GM18505 (cell line): ENCODE data around the gene CLEC4E.
"Not testable (repeated sequence)": the region's sequence is repeated elsewhere in the genome, so short reads cannot be mapped to it uniquely, and the experiment has no call there.

Experiments
- ATAC-seq: cut with Tn5 transposase; IDR thresholded peaks from one replicate; pipeline ENCODE4 v1.9.1; 2021; ENCODE audit not compliant: unreplicated experiment
- POLR2A ChIP-seq: IDR thresholded peaks from 4 replicates; pipeline ENCODE4 v1.6.1; 2011; ENCODE audit warnings: borderline replicate concordance; ENCODE audit not compliant: insufficient read depth, insufficient read length; ENCODE audit errors: extremely low read depth

CLEC4E gene

DNA sequence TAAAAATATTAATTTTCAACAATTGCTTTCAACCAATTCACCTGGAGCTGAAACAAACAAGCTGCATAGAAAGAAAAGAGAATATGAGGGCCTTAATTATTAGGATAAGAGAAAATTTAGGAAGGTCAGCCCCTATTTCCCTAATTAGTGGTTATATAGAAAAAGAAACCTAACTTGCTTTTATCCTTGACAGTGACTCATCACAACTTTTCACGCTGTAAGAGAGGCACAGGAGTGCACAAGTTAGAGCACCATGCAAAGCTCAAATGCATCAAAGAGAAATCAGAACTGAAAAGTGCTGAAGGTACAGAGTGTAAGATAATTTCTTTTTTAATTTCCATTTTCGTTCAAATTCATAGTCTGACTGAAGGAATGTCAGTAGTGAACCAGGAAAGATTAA lies 22.7 kb downstream of the CLEC4E start:
- ATAC-seq = no peak
- TF ChIP-seq POLR2A = no peak

DNA sequence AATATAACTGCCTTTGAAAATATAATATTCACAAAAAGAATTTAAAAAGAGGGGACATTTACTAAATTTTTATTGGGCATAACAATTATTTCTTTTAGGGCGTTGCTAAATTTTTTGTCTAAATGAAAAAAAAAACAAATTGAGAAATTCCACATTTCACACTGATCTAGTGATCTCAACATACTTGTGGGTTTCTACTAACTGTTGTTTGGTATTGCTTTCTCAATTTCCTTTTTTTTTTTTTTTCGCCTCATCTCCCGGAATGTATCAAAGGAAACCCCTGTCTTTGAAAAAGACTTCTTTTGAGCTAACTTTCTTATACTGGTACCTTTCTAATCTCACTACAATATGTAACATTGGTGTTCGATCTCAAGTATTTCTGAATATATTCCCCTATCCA lies 27.4 kb downstream of the CLEC4E start, which contains the start of gene CLEC4D:
Gene CLEC4D (plus strand): TSS at position 248 of the 400 bp plus-strand sequence. CDS start 230 bp downstream, outside the sequence.
- no peak for TF ChIP-seq POLR2A
- ATAC-seq = no peak

DNA sequence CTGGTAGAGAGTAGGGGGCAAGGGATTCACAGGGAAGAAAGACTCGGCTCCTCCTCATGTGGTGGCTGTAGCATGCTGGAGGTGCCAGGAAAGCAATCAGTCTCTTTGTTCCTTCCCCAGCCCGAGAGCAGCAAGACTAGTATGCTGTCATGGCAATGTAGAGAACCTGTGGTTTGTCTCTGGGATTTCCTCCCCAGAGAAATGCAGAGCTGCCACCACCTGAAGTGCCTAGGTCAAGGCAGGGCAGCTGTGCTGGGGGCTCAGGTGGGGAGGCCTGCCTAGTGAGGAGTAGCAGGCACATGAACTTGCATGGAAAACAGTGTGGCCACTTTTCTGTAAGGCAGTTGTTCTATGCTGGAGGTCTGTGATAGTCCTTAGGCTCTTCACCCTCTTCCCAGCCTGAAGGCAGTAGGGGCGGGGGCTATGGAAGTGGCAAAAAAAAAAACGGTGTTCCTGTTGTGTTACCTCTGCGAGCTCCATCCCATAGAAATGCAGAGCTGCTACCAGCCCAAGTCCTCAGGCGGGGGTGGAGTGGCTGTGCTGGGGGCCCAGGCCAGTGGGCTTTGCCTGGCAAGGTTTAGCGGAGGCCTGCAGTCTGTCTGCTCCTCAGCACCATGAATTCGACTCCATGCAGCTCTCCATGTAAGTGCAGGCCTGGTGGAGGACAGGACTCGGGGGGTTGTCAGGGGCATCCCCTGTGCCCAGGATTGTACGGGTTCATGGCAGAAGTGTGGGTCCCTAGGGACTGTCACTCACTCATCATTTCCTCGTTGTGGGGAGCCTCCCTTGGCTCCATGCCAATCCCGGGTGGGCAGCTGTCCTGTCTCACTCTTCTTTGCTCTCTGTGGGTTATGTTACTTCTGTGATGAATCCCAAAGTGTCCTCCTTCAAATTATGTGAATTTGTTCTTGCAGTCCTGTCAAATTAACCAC lies 31.5 kb downstream of the CLEC4E start:
- ATAC-seq = no peak

DNA sequence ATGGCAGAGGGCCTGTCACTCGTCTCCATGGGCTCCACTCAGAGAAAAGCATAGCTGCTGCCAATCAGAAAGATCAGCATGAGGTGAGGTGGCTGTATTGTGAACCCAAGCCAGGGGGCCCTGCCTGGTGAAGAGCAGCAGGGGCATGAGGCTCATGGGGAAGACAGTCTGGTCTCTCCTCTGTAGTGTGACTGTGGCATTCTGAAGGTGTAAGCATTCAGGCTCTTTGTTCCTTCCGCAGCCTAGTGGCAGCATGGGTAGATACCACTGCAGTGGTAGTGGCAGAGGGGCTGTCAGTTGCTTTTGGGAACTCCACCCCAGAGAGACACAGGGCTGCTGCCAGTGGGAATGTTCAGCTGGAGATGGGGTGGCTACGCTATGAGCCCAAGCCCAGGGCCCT lies 32.5 kb downstream of the CLEC4E start:
- no peak for TF ChIP-seq POLR2A
- no peak for ATAC-seq

More for the DNA sequence above, 31.5 kb downstream of the CLEC4E start:
- TF ChIP-seq POLR2A = no peak

DNA sequence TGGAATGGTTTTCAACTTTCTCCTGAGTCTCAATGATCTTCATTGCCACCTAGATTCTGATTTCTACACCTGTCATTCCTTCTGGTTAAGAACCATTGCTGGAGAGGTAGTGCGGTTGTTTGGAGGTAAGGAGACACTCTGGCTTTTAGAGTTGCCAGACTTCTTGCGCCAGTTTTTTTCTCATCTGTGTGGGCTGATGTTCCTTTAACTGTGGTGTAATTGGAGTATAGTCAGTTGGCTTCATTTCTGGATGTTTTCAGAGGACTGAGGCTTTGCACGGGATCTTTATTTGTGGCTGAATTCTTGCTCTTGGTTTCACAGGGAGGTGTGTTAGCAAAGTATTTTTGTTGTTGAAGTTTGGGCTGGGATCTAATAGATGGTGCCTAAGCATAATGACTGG lies 33.1 kb downstream of the CLEC4E start:
- TF ChIP-seq POLR2A = no peak
- no peak for ATAC-seq

DNA sequence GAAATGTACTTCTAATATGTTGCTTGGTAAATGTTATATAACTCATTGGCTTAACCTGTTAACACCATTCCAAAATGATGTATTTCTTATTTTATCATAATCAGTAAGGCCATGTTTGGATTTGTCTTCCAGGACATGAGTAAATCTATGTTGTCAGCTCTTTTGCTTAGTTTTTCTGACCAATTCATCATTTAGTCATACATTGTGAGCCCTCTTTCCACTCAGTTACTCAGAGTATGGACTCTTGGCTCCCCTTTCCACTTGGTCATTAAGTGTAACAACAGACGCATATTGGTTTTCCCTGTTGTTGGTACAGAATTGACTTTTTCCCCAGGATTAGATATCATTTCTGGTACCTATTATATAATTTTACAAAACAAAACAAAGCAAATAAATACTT lies 36.4 kb downstream of the CLEC4E start:
- no peak for TF ChIP-seq POLR2A
- no peak for ATAC-seq

DNA sequence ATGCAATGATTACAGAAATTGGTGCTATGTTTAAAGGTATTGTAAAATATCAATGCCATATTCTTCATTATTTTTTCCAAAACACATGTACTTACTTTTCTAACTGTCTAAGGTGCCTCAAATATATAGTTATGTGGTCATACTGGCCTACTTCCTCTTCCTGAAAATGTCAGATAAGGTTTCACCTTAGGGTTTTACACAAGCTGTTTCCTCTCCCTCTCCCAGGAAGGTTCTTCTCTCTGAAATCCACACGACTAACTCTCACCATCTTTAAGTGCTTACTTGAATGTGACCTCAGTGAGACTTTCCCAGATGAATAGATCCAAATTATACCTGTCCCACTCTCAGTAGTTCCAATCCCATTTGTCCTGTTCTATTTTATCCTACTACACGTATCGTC lies 39.0 kb downstream of the CLEC4E start:
- ATAC-seq = no peak
- no peak for TF ChIP-seq POLR2A

DNA sequence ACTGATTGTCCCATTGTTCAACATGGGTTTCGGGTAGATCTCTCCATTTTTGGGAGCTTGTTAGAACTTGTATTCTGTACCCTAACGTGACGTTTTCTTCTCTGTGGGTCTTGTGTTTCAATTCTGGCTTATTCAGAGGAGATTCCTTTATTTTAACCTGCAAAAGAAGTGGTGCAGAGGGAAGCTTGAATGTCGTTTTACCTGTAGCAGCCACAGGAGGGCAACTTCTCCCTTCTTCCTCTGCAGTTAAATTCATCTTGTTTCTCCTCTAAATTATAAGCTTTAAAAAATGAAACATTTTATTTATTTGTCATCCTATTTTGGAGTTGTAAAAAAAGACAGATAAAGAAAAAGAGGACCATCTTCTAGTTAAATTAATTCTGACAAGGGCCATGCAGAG lies 41.1 kb downstream of the CLEC4E start:
- no peak for ATAC-seq
- TF ChIP-seq POLR2A = no peak

DNA sequence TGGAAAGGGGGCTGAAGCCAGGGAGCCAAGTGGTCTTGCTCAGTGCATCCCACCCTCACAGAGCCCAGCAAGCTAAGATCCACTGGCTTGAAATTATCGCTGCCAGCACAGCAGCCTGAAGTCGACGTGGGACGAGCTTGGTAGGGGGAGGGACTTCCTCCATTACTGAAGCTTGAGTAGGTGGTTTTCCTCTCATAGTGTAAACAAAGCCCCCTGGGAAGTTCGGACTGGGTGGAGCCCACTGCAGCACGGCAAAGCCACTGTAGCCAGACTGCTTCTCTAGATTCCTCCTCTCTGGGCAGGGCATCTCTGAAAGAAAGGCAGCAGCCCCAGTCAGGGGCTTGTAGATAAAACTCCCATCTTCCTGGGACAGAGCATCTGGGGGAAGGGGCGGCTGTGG lies 44.6 kb downstream of the CLEC4E start:
- not testable (repeated sequence) for ATAC-seq

DNA sequence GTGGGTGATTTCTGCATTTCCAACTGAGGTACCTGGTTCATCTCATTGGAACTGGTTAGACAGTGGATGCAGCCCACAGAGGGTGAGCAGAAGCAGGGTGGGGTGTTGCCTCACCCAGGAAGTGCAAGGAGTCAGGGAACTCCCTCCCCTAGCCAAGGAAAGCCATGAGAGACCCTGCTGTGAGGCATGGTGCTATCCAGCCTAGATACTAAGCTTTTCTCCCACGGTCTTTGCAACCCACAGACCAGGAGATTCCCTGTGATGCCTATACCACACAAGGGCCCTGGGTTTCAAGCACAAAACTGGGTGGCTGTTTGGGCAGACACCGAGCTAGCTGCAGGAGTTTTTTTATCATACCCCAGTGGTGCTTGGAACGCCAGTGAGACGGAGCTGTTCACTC lies 45.0 kb downstream of the CLEC4E start:
- ATAC-seq = not testable (repeated sequence)

DNA sequence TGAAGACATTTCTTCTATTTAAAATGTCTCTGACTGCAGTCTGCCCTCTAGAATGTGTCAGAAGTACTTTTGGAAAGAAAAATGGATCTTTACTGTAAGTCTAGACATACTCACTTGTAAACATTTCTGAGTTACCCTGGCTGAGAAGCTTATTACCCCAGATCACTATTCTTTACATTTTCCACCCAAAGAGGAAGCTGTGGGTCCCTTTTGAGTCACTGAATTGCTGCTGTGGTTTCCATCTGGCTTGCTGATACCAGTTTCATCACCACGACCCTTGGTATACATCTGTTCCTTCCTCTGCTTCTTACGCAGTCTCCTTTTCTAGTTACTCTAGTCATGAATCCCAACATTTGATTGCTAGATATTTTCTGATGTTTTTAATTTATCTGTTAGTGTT lies 47.6 kb downstream of the CLEC4E start:
- no peak for TF ChIP-seq POLR2A
- peak; percentile 98 for ATAC-seq

DNA sequence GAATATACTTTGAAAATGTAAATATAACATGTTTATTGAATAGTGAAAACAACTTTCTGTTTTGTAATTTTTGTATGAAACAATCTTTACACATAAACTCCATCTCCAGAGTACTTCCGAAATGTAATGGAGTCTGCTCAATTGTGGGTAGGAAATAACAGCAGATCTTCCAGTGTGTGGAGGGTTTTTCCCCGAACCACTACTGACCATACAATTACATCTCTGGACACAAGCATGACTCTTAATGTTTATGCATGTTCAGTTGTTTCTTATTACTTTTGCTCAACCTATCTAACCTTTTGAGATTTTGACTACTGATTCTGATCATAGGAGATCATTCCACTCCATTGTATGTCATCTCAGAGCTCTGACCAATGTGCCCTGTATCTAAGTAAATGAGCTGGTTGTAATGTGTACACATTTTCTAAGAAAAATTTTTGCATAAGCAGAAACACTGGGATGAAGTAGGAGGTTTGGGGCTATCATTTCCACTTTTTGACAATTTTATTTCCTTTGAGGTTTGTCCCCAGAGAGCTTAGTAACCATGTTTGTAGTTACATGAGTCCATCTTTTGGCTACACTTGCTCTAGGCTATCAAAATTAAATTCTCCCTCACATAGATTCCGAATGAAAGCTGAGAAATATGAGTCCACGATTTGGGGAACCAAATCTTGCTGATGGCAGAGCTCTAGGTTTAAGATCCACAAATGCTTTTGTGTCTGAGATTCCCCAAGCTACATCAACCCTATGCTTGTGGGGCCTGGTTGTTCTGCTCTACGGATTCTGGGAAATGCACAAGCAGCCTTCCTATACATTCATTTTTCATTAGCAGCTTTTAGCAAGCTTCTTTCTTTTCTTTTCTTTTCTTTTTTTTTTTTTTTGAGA lies 48.8 kb downstream of the CLEC4E start:
- ATAC-seq = no peak
- no peak for TF ChIP-seq POLR2A
